HTR-8/SVneo (cell line): ENCODE data around the gene TRAM2.

Experiments
- DNase-seq: peaks from one replicate; pipeline ENCODE4 v3.0.0; 2011; ENCODE audit warnings: low spot score, mixed read lengths; ENCODE audit not compliant: insufficient read length
- FAIRE-seq: peaks from 2 replicates; lab custom pipeline; 2011; peaks lifted over from hg19 to GRCh38; lab: Jason Lieb, UNC

TRAM2 gene

GRCh38 chr6:52577022-52577777, at the start of gene TRAM2:
Gene TRAM2, minus strand, starts transcription at chr6:52577060. Its CDS starts 145 bp downstream, at chr6:52576915.
- FAIRE-seq (no peak), DNase-seq (peak; percentile 60)

GRCh38 chr6:52622810-52623209, 46.0 kb upstream of the TRAM2 start:
- DNase-seq (no peak), FAIRE-seq (no peak)

- FAIRE-seq: no peak
Observed at GRCh38 chr6:52621631-52622030, 44.8 kb upstream of the TRAM2 start.

GRCh38 chr6:52620906-52621190, 44.0 kb upstream of the TRAM2 start:
- FAIRE-seq (no peak), DNase-seq (no peak)

More at GRCh38 chr6:52621631-52622030, 44.8 kb upstream of the TRAM2 start:
- no peak for DNase-seq

GRCh38 chr6:52620055-52620905, 43.4 kb upstream of the TRAM2 start:
- FAIRE-seq: no peak
- no peak for DNase-seq

- FAIRE-seq (no peak), DNase-seq (no peak)
Observed at GRCh38 chr6:52617087-52617486, 40.2 kb upstream of the TRAM2 start.

GRCh38 chr6:52616059-52616690, 39.3 kb upstream of the TRAM2 start:
- DNase-seq (no peak), FAIRE-seq (no peak)

- DNase-seq (no peak), FAIRE-seq (no peak)
Observed at GRCh38 chr6:52612336-52613054, 35.6 kb upstream of the TRAM2 start.

GRCh38 chr6:52611833-52612232, 35.0 kb upstream of the TRAM2 start:
- DNase-seq (no peak), FAIRE-seq (no peak)

- FAIRE-seq (no peak), DNase-seq (no peak)
Observed at GRCh38 chr6:52610745-52611355, 34.0 kb upstream of the TRAM2 start.

GRCh38 chr6:52610011-52610410, 33.2 kb upstream of the TRAM2 start:
- no peak for DNase-seq
- no peak for FAIRE-seq

- DNase-seq (no peak), FAIRE-seq (no peak)
Observed at GRCh38 chr6:52605610-52606185, 28.8 kb upstream of the TRAM2 start.

GRCh38 chr6:52603000-52603795, 26.3 kb upstream of the TRAM2 start:
- FAIRE-seq: peak; percentile 65
- peak; percentile 50 for DNase-seq

GRCh38 chr6:52598824-52599190, 21.9 kb upstream of the TRAM2 start:
- DNase-seq (no peak), FAIRE-seq (no peak)

GRCh38 chr6:52598123-52598823, 21.4 kb upstream of the TRAM2 start:
- peak; percentile 69 for DNase-seq

GRCh38 chr6:52597738-52598122, 20.9 kb upstream of the TRAM2 start:
- DNase-seq (no peak), FAIRE-seq (no peak)

More at GRCh38 chr6:52598123-52598823, 21.4 kb upstream of the TRAM2 start:
- FAIRE-seq: no peak

- FAIRE-seq: no peak
- DNase-seq: no peak
Observed at GRCh38 chr6:52596371-52597028, 19.6 kb upstream of the TRAM2 start.

GRCh38 chr6:52595796-52596130, 18.9 kb upstream of the TRAM2 start:
- DNase-seq (no peak), FAIRE-seq (no peak)
